ENCODE data around the gene NFKBIE. TPM values are rescaled to one million over a fixed set of nuclear protein-coding genes. Genes with fewer than 3 reads are reported as not detected.

NFKBIE gene
- polyA plus RNA-seq, 1 donor (not counting 4 experiments of a cell fraction or from before 2014, with no cell fraction given): 7.3 TPM

GRCh38 chr6:44216677-44217331, 48.5 kb downstream of the NFKBIE start, which contains the start of gene MYMX:
TSS of gene MYMX (plus strand) at chr6:44216926. CDS start at chr6:44217472, 546 bp downstream.
- peak within 1 kb of the TSS; percentile 65 for H2AFZ ChIP-seq (ENCODE audit: control insufficient read depth, low read length)
- no peak for DNase-seq (ENCODE audit: low read depth, low spot score)
- TF ChIP-seq EZH2 (IDR thresholded peaks at IDR 0.05; ENCODE audit: low read length) (no peak), CTCF (optimal IDR thresholded peaks at IDR 0.05 in 1 of 3, IDR thresholded peaks at IDR 0.05 in 1 of 3, conservative IDR thresholded peaks at IDR 0.05 in 1 of 3; ENCODE audit: extremely low read depth in 1 of 3, insufficient read depth in 2 of 3, low read length in 3 of 3) (no peak)

GRCh38 chr6:44214307-44214706, 51.0 kb downstream of the NFKBIE start:
- TF ChIP-seq EZH2 (IDR thresholded peaks at IDR 0.05; ENCODE audit: low read length) (no peak), CTCF (optimal IDR thresholded peaks at IDR 0.05 in 1 of 3, IDR thresholded peaks at IDR 0.05 in 1 of 3, conservative IDR thresholded peaks at IDR 0.05 in 1 of 3; ENCODE audit: extremely low read depth in 1 of 3, insufficient read depth in 2 of 3, low read length in 3 of 3) (no peak)
- dilution Hi-C loops (cut with MboI; ENCODE audit: extremely low pct_ligation_motif_present, low sequenced_read_pairs): no loop called here
- no peaks in the 10 kb centered on the region for H4K20me1 ChIP-seq (ENCODE audit: control insufficient read depth, extremely low read depth, insufficient read depth, low read length)
- H3K9me1 ChIP-seq (ENCODE audit: control insufficient read depth, extremely low read depth, insufficient read depth, low read length): no peaks in the 10 kb centered on the region
- H3K4me2 ChIP-seq (ENCODE audit: control insufficient read depth, extremely low read depth, insufficient read depth, low read depth, low read length): no peak overlapping the region
- no peaks in the 10 kb centered on the region for H3K27me3 ChIP-seq (ENCODE audit: control insufficient read depth, extremely low read depth, insufficient read depth, low read length)
- H3K79me2 ChIP-seq (ENCODE audit: control insufficient read depth, insufficient read depth, low read length): no peaks in the 10 kb centered on the region
- no peak for DNase-seq (ENCODE audit: low read depth, low spot score)
- no peak overlapping the region for H2AFZ ChIP-seq (ENCODE audit: control insufficient read depth, low read length)
- no peak overlapping the region for H3K27ac ChIP-seq (ENCODE audit: control insufficient read depth, insufficient read depth, low read length)
- H3K9ac ChIP-seq (ENCODE audit: control insufficient read depth, extremely low read depth, insufficient read depth, low read length): no peak overlapping the region
- H3K4me1 ChIP-seq (ENCODE audit: control insufficient read depth, extremely low read depth, insufficient read depth, low read length): peaks cover 12% of the 10 kb centered on the region
- no peak overlapping the region for H3K4me3 ChIP-seq (ENCODE audit: control insufficient read depth in 2 of 3, extremely low read depth in 1 of 3, insufficient read depth in 2 of 3, low read depth in 1 of 3, low read length in 3 of 3)
- no peaks in the 10 kb centered on the region for H3K36me3 ChIP-seq (ENCODE audit: control insufficient read depth in 2 of 2, extremely low read depth in 1 of 2, insufficient read depth in 2 of 2, low read length in 2 of 2)
- no peak for FAIRE-seq
- H3K9me3 ChIP-seq (ENCODE audit: control insufficient read depth, low read depth, low read length): no peaks in the 10 kb centered on the region

More at GRCh38 chr6:44216677-44217331, 48.5 kb downstream of the NFKBIE start, which contains the start of gene MYMX:
- Histone ChIP-seq H3K4me3 (ENCODE audit: control insufficient read depth in 2 of 3, extremely low read depth in 1 of 3, insufficient read depth in 2 of 3, low read depth in 1 of 3, low read length in 3 of 3) (no peak within 1 kb of the TSS), H3K36me3 (ENCODE audit: control insufficient read depth in 2 of 2, extremely low read depth in 1 of 2, insufficient read depth in 2 of 2, low read length in 2 of 2) (no peaks in the 10 kb centered on the region), H3K79me2 (ENCODE audit: control insufficient read depth, insufficient read depth, low read length) (no peaks in the 10 kb centered on the region), H3K27ac (ENCODE audit: control insufficient read depth, insufficient read depth, low read length) (no peak within 1 kb of the TSS), H4K20me1 (ENCODE audit: control insufficient read depth, extremely low read depth, insufficient read depth, low read length) (no peaks in the 10 kb centered on the region), H3K4me1 (ENCODE audit: control insufficient read depth, extremely low read depth, insufficient read depth, low read length) (peaks cover 20% of the 10 kb centered on the region), H3K4me2 (ENCODE audit: control insufficient read depth, extremely low read depth, insufficient read depth, low read depth, low read length) (no peak within 1 kb of the TSS), H3K9me1 (ENCODE audit: control insufficient read depth, extremely low read depth, insufficient read depth, low read length) (no peaks in the 10 kb centered on the region), H3K27me3 (ENCODE audit: control insufficient read depth, extremely low read depth, insufficient read depth, low read length) (no peaks in the 10 kb centered on the region), H3K9ac (ENCODE audit: control insufficient read depth, extremely low read depth, insufficient read depth, low read length) (no peak within 1 kb of the TSS), H3K9me3 (ENCODE audit: control insufficient read depth, low read depth, low read length) (no peaks in the 10 kb centered on the region)
- FAIRE-seq: no peak
- dilution Hi-C loops (cut with MboI; ENCODE audit: extremely low pct_ligation_motif_present, low sequenced_read_pairs): no loop called here
